ENCODE results near the gene LRP6. TPM values are rescaled to one million over a fixed set of nuclear protein-coding genes. Genes with fewer than 3 reads are reported as not detected.

LRP6 gene
- total and polyA plus RNA-seq, 10 of the 15 experiments (the other 5 are each of a cell fraction or from before 2014, with no cell fraction given), result 1.5 to 14.9 (median 6.1) TPM

GRCh38 chr12:12266873-12267741 is at the start of gene LRP6 (continued):
- TF ChIP-seq, protein P1, sequence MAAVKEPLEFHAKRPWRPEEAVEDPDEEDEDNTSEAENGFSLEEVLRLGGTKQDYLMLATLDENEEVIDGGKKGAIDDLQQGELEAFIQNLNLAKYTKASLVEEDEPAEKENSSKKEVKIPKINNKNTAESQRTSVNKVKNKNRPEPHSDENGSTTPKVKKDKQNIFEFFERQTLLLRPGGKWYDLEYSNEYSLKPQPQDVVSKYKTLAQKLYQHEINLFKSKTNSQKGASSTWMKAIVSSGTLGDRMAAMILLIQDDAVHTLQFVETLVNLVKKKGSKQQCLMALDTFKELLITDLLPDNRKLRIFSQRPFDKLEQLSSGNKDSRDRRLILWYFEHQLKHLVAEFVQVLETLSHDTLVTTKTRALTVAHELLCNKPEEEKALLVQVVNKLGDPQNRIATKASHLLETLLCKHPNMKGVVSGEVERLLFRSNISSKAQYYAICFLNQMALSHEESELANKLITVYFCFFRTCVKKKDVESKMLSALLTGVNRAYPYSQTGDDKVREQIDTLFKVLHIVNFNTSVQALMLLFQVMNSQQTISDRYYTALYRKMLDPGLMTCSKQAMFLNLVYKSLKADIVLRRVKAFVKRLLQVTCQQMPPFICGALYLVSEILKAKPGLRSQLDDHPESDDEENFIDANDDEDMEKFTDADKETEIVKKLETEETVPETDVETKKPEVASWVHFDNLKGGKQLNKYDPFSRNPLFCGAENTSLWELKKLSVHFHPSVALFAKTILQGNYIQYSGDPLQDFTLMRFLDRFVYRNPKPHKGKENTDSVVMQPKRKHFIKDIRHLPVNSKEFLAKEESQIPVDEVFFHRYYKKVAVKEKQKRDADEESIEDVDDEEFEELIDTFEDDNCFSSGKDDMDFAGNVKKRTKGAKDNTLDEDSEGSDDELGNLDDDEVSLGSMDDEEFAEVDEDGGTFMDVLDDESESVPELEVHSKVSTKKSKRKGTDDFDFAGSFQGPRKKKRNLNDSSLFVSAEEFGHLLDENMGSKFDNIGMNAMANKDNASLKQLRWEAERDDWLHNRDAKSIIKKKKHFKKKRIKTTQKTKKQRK (IDR thresholded peaks at IDR 0.05; ENCODE audit: low read depth, low read length), result no peak
- TF ChIP-seq ZNF687 (IDR thresholded peaks at IDR 0.05) (peak; percentile 57; the same call in 1 of the 2 replicates), SREBF2 (IDR thresholded peaks at IDR 0.05; ENCODE audit: low read length) (no peak), RELB (IDR thresholded peaks at IDR 0.05; ENCODE audit: low read depth) (peak; percentile 91), HDGF (IDR thresholded peaks at IDR 0.05) (peak; percentile 88), KDM1A (IDR thresholded peaks at IDR 0.05; ENCODE audit: borderline replicate concordance) (no peak), RBBP5 (conservative IDR thresholded peaks at IDR 0.05) (no peak), MEF2B (IDR thresholded peaks at IDR 0.05; ENCODE audit: partially characterized antibody, poor library complexity, severe bottlenecking) (peak; percentile 94), EGR1 (IDR thresholded peaks at IDR 0.05; ENCODE audit: borderline replicate concordance in 1 of 2, low read depth in 2 of 2, low read length in 2 of 2) (peak in 1 of 2 experiments; percentile 54; a peak in 1 of 3 replicates), TCF12 (IDR thresholded peaks at IDR 0.05; ENCODE audit: low read depth, low read length) (peak; percentile 79)
- TF ChIP-seq, protein P2, sequence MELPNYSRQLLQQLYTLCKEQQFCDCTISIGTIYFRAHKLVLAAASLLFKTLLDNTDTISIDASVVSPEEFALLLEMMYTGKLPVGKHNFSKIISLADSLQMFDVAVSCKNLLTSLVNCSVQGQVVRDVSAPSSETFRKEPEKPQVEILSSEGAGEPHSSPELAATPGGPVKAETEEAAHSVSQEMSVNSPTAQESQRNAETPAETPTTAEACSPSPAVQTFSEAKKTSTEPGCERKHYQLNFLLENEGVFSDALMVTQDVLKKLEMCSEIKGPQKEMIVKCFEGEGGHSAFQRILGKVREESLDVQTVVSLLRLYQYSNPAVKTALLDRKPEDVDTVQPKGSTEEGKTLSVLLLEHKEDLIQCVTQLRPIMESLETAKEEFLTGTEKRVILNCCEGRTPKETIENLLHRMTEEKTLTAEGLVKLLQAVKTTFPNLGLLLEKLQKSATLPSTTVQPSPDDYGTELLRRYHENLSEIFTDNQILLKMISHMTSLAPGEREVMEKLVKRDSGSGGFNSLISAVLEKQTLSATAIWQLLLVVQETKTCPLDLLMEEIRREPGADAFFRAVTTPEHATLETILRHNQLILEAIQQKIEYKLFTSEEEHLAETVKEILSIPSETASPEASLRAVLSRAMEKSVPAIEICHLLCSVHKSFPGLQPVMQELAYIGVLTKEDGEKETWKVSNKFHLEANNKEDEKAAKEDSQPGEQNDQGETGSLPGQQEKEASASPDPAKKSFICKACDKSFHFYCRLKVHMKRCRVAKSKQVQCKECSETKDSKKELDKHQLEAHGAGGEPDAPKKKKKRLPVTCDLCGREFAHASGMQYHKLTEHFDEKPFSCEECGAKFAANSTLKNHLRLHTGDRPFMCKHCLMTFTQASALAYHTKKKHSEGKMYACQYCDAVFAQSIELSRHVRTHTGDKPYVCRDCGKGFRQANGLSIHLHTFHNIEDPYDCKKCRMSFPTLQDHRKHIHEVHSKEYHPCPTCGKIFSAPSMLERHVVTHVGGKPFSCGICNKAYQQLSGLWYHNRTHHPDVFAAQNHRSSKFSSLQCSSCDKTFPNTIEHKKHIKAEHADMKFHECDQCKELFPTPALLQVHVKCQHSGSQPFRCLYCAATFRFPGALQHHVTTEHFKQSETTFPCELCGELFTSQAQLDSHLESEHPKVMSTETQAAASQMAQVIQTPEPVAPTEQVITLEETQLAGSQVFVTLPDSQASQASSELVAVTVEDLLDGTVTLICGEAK (IDR thresholded peaks at IDR 0.05; ENCODE audit: borderline replicate concordance), result peak; percentile 57
- TF ChIP-seq, protein P3, sequence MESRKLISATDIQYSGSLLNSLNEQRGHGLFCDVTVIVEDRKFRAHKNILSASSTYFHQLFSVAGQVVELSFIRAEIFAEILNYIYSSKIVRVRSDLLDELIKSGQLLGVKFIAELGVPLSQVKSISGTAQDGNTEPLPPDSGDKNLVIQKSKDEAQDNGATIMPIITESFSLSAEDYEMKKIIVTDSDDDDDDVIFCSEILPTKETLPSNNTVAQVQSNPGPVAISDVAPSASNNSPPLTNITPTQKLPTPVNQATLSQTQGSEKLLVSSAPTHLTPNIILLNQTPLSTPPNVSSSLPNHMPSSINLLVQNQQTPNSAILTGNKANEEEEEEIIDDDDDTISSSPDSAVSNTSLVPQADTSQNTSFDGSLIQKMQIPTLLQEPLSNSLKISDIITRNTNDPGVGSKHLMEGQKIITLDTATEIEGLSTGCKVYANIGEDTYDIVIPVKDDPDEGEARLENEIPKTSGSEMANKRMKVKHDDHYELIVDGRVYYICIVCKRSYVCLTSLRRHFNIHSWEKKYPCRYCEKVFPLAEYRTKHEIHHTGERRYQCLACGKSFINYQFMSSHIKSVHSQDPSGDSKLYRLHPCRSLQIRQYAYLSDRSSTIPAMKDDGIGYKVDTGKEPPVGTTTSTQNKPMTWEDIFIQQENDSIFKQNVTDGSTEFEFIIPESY (IDR thresholded peaks at IDR 0.05), result 0 out of 2 replicates have a peak, but pooled peaks have one; percentile 35

Data from GM12878 (cell line).